WTC11 (cell line): ENCODE results near the gene NPAS2. TPM values are rescaled to one million over a fixed set of nuclear protein-coding genes. Genes with fewer than 3 reads are reported as not detected.

Experiments
- ATAC-seq: fragments of 200-7000 bp; cut with Tn5 transposase; 2 replicates; pipeline ENCODE4 v1.10.0; 2021; ENCODE audit warnings: mild to moderate bottlenecking, moderate library complexity
- CTCF ChIA-PET: fragments of 300-600 bp; sonication (Branson Sonifier 250); formaldehyde crosslinking; loops from one replicate; lab custom pipeline; 2021; ENCODE audit warnings: antibody characterized with exemption; lab: Charles Lee
- POLR2A ChIA-PET: fragments of 350-600 bp; sonication (Branson Sonifier 250); formaldehyde crosslinking; loops from one replicate; lab custom pipeline; 2021; ENCODE audit warnings: antibody characterized with exemption; lab: Charles Lee
- DNase-seq: peaks from one replicate; pipeline ENCODE4 v3.0.0; 2021; ENCODE audit warnings: low spot score
- H3K27ac Mint-ChIP-seq: 2 replicates; pipeline ENCODE4 v1.8.0; 2021; ENCODE audit warnings: mixed read lengths
- H3K27me3 Mint-ChIP-seq: 2 replicates; pipeline ENCODE4 v1.8.0; 2021; ENCODE audit warnings: low read depth, mild to moderate bottlenecking, moderate library complexity, mixed read lengths
- H3K36me3 Mint-ChIP-seq: 2 replicates; pipeline ENCODE4 v1.8.0; 2021; ENCODE audit warnings: mixed read lengths
- H3K4me1 Mint-ChIP-seq: 2 replicates; pipeline ENCODE4 v1.8.0; 2022; ENCODE audit warnings: mixed read lengths
- H3K4me3 Mint-ChIP-seq: 2 replicates; pipeline ENCODE4 v1.8.0; 2021; ENCODE audit warnings: mild to moderate bottlenecking, moderate library complexity, mixed read lengths
- H3K9me3 Mint-ChIP-seq: 2 replicates; pipeline ENCODE4 v1.8.0; 2021; ENCODE audit warnings: mixed read lengths
- ATF3 ChIP-seq: sonication (generic); formaldehyde crosslinking; conservative IDR thresholded peaks from 2 replicates; pipeline ENCODE4 v1.8.1; 2022; ENCODE audit warnings: mild to moderate bottlenecking, missing genetic modification reagents
- E2F5 ChIP-seq: sonication (generic); formaldehyde crosslinking; IDR thresholded peaks from 2 replicates; pipeline ENCODE4 v1.8.1; 2022; ENCODE audit warnings: mild to moderate bottlenecking, moderate library complexity, missing genetic modification reagents
- EMX1 ChIP-seq: fragments of 250-450 bp; sonication (Bioruptor Pico); IDR thresholded peaks from 2 replicates; pipeline ENCODE4 v1.8.0; 2021; ENCODE audit warnings: mild to moderate bottlenecking
- ESRRA ChIP-seq: sonication (generic); formaldehyde crosslinking; IDR thresholded peaks from 2 replicates; pipeline ENCODE4 v1.8.1; 2022; ENCODE audit warnings: mild to moderate bottlenecking, missing genetic modification reagents, borderline replicate concordance
- HMGXB4 ChIP-seq: sonication (generic); formaldehyde crosslinking; IDR thresholded peaks from 2 replicates; pipeline ENCODE4 v1.8.1; 2023; ENCODE audit warnings: mild to moderate bottlenecking, moderate library complexity, missing genetic modification reagents
- JAZF1 ChIP-seq: fragments of 250-450 bp; sonication (Bioruptor Pico); IDR thresholded peaks from 2 replicates; pipeline ENCODE4 v1.9.0; 2021; ENCODE audit warnings: moderate library complexity, mild to moderate bottlenecking, inconsistent platforms
- MXD4 ChIP-seq: fragments of 250-450 bp; sonication (Bioruptor Pico); IDR thresholded peaks from 2 replicates; pipeline ENCODE4 v1.8.0; 2021; ENCODE audit warnings: mild to moderate bottlenecking, moderate library complexity, borderline replicate concordance
- MYBL2 ChIP-seq: sonication (generic); formaldehyde crosslinking; IDR thresholded peaks from 2 replicates; pipeline ENCODE4 v1.8.1; 2023; ENCODE audit warnings: mild to moderate bottlenecking, moderate library complexity, missing genetic modification reagents
- PRRX2 ChIP-seq: fragments of 250-450 bp; sonication (Bioruptor Pico); IDR thresholded peaks from 2 replicates; pipeline ENCODE4 v1.8.0; 2021; ENCODE audit warnings: mild to moderate bottlenecking
- SMAD4 ChIP-seq: sonication (generic); formaldehyde crosslinking; IDR thresholded peaks from 2 replicates; pipeline ENCODE4 v1.8.0; 2022; ENCODE audit warnings: mild to moderate bottlenecking, missing genetic modification reagents
- SOX15 ChIP-seq: fragments of 250-450 bp; sonication (Bioruptor Pico); IDR thresholded peaks from 2 replicates; pipeline ENCODE4 v1.9.0; 2021; ENCODE audit warnings: mild to moderate bottlenecking
- ZBTB21 ChIP-seq: sonication (generic); formaldehyde crosslinking; IDR thresholded peaks from 2 replicates; pipeline ENCODE4 v1.8.1; 2023; ENCODE audit warnings: mild to moderate bottlenecking, missing genetic modification reagents, borderline replicate concordance
- ZNF138 ChIP-seq: sonication (generic); formaldehyde crosslinking; conservative IDR thresholded peaks from 2 replicates; pipeline ENCODE4 v1.8.1; 2022; ENCODE audit warnings: mild to moderate bottlenecking, moderate library complexity, missing genetic modification reagents
- ZNF232 ChIP-seq: sonication (generic); formaldehyde crosslinking; IDR thresholded peaks from 2 replicates; pipeline ENCODE4 v1.8.0; 2022; ENCODE audit warnings: mild to moderate bottlenecking, missing genetic modification reagents
- ZNF263 ChIP-seq: sonication (generic); formaldehyde crosslinking; IDR thresholded peaks from 2 replicates; pipeline ENCODE4 v1.8.1; 2022; ENCODE audit warnings: low read depth, mild to moderate bottlenecking, moderate library complexity, missing genetic modification reagents
- ZNF317 ChIP-seq: sonication (generic); formaldehyde crosslinking; IDR thresholded peaks from 2 replicates; pipeline ENCODE4 v1.8.1; 2023; ENCODE audit warnings: low read depth, mild to moderate bottlenecking, moderate library complexity, missing genetic modification reagents, borderline replicate concordance
- ZNF396 ChIP-seq: fragments of 250-450 bp; sonication (Bioruptor Pico); IDR thresholded peaks from 2 replicates; pipeline ENCODE4 v1.8.0; 2021; ENCODE audit warnings: mild to moderate bottlenecking, moderate library complexity, borderline replicate concordance
- total RNA-seq: library from RNA; stranded (reverse); gene quantifications from 3 replicates; pipeline ENCODE4 v1.2.3, GENCODE V29; 2021
- TF ChIP-seq, protein P1 (sequence below): sonication (generic); formaldehyde crosslinking; IDR thresholded peaks from 2 replicates; pipeline ENCODE4 v1.8.1; 2023; ENCODE audit warnings: mild to moderate bottlenecking, missing genetic modification reagents
- TF ChIP-seq, protein P2 (sequence below): fragments of 250-450 bp; sonication (Bioruptor Pico); IDR thresholded peaks from 2 replicates; pipeline ENCODE4 v1.9.0; 2021; ENCODE audit warnings: mild to moderate bottlenecking, borderline replicate concordance
- TF ChIP-seq, protein P3 (sequence below): sonication (generic); formaldehyde crosslinking; IDR thresholded peaks from 2 replicates; pipeline ENCODE4 v1.8.0; 2023; ENCODE audit warnings: missing genetic modification reagents
- TF ChIP-seq, protein P4 (sequence below): fragments of 250-450 bp; sonication (Bioruptor Pico); IDR thresholded peaks from 2 replicates; pipeline ENCODE4 v1.9.0; 2021; ENCODE audit warnings: moderate library complexity, mild to moderate bottlenecking, inconsistent platforms, borderline replicate concordance

Gene NPAS2
- total RNA-seq, 1 experiment from 2014 or later: 2.6 TPM

DNA sequence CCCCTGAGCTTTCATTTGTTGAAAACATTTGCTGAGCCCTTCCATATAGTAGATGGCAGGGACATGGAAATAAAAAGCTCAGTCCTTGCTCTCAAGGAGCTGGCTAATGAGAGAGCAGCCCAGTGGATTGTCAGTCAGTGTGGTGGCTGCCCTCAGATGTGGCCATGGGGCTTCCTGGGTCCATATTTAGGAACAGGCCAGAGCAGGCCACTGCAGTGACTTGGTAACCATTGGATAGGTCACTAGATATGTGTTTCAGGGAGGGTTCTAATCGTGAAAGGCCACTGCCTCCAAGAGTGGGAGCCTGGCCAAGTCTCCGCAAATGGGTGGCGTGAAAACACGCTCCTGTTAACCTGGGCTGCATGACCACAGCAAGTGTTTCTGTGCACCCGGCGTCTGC, 37.4 kb downstream of the NPAS2 start (continued):
- TF ChIP-seq E2F5 (CRISPR knock-in tag): no peak
- no peak for TF ChIP-seq HMGXB4 (CRISPR knock-in tag)
- TF ChIP-seq ZNF396 (CRISPR knock-in tag): no peak

DNA sequence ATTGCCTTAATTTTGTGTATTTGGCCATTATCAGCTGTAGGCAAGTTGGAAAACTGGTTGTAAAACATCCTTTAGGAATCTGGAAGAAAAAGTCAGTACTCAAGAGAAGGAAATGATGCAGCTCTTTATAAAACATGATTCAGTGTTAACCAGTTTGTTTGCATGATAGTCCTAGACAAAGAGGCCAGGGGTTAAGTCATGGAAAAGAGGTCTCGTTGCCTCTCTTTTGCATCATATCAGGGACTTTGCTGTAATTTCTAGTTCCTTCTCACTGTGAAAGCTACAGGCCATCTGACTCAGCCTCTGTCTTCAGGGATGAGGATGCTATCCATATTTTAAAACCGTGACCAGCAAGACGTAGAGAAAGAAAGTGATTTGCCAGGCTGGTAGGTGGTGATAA, 38.0 kb downstream of the NPAS2 start:
- ATAC-seq (no peak), DNase-seq (no peak)
- no peak overlapping the region for H3K4me3 Mint-ChIP-seq
- no peaks in the 10 kb centered on the region for H3K36me3 Mint-ChIP-seq
- TF ChIP-seq SOX15 (CRISPR knock-in tag) (no peak), ZNF317 (CRISPR knock-in tag) (no peak), MYBL2 (CRISPR knock-in tag) (no peak), ZNF263 (CRISPR knock-in tag) (no peak), MXD4 (CRISPR knock-in tag) (no peak), ZNF232 (CRISPR knock-in tag) (no peak), JAZF1 (CRISPR knock-in tag) (no peak), E2F5 (CRISPR knock-in tag) (no peak), ZBTB21 (CRISPR knock-in tag) (no peak), PRRX2 (CRISPR knock-in tag) (no peak)
- TF ChIP-seq, protein P1, sequence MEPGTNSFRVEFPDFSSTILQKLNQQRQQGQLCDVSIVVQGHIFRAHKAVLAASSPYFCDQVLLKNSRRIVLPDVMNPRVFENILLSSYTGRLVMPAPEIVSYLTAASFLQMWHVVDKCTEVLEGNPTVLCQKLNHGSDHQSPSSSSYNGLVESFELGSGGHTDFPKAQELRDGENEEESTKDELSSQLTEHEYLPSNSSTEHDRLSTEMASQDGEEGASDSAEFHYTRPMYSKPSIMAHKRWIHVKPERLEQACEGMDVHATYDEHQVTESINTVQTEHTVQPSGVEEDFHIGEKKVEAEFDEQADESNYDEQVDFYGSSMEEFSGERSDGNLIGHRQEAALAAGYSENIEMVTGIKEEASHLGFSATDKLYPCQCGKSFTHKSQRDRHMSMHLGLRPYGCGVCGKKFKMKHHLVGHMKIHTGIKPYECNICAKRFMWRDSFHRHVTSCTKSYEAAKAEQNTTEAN (CRISPR knock-in tag): no peak
- ChIA-PET POLR2A (no interaction called here), CTCF (interaction anchor here (1.7 kb wide), 1 partner anchor 128 kb away, joined by 5 read pairs; no protein-coding TSS in a partner anchor)
- no peaks in the 10 kb centered on the region for H3K27me3 Mint-ChIP-seq
- peaks cover 11% of the 10 kb centered on the region for H3K4me1 Mint-ChIP-seq
- H3K27ac Mint-ChIP-seq: no peak overlapping the region
- H3K9me3 Mint-ChIP-seq: no peaks in the 10 kb centered on the region

DNA sequence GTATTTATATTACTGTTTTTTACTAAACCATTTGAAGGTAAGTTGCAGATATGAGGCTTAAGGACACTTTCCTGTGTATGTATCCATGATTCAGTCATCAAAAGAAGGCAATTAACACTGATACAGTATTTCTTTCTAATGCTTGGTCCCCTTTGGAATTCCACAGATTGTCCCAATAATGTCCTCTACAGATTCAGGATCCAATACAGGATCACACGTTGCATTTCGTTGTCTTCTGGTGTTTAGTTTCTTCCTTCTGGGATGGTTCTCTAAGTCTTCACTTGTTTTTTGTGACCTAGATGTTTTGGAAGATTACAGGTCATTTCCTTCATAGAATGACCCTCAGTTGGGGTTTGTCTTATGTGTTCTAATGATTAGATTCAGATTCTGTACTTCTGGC, 40.0 kb downstream of the NPAS2 start:
- CTCF ChIA-PET: no interaction called here
- no peaks in the 10 kb centered on the region for H3K27me3 Mint-ChIP-seq
- H3K36me3 Mint-ChIP-seq: no peaks in the 10 kb centered on the region
- DNase-seq (no peak), ATAC-seq (no peak)
- no peak overlapping the region for H3K27ac Mint-ChIP-seq
- POLR2A ChIA-PET: no interaction called here
- peaks cover 3% of the 10 kb centered on the region for H3K4me1 Mint-ChIP-seq
- H3K9me3 Mint-ChIP-seq: no peaks in the 10 kb centered on the region
- H3K4me3 Mint-ChIP-seq: no peak overlapping the region
- TF ChIP-seq, protein P2, sequence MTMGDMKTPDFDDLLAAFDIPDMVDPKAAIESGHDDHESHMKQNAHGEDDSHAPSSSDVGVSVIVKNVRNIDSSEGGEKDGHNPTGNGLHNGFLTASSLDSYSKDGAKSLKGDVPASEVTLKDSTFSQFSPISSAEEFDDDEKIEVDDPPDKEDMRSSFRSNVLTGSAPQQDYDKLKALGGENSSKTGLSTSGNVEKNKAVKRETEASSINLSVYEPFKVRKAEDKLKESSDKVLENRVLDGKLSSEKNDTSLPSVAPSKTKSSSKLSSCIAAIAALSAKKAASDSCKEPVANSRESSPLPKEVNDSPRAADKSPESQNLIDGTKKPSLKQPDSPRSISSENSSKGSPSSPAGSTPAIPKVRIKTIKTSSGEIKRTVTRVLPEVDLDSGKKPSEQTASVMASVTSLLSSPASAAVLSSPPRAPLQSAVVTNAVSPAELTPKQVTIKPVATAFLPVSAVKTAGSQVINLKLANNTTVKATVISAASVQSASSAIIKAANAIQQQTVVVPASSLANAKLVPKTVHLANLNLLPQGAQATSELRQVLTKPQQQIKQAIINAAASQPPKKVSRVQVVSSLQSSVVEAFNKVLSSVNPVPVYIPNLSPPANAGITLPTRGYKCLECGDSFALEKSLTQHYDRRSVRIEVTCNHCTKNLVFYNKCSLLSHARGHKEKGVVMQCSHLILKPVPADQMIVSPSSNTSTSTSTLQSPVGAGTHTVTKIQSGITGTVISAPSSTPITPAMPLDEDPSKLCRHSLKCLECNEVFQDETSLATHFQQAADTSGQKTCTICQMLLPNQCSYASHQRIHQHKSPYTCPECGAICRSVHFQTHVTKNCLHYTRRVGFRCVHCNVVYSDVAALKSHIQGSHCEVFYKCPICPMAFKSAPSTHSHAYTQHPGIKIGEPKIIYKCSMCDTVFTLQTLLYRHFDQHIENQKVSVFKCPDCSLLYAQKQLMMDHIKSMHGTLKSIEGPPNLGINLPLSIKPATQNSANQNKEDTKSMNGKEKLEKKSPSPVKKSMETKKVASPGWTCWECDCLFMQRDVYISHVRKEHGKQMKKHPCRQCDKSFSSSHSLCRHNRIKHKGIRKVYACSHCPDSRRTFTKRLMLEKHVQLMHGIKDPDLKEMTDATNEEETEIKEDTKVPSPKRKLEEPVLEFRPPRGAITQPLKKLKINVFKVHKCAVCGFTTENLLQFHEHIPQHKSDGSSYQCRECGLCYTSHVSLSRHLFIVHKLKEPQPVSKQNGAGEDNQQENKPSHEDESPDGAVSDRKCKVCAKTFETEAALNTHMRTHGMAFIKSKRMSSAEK (CRISPR knock-in tag): no peak
- TF ChIP-seq ESRRA (CRISPR knock-in tag) (no peak), MXD4 (CRISPR knock-in tag) (no peak), ZNF232 (CRISPR knock-in tag) (no peak), ZNF138 (CRISPR knock-in tag) (no peak), ZNF396 (CRISPR knock-in tag) (no peak), ATF3 (CRISPR knock-in tag) (no peak), ZBTB21 (CRISPR knock-in tag) (no peak), SMAD4 (CRISPR knock-in tag) (no peak), EMX1 (CRISPR knock-in tag) (no peak), SOX15 (CRISPR knock-in tag) (no peak)
- TF ChIP-seq, protein P3, sequence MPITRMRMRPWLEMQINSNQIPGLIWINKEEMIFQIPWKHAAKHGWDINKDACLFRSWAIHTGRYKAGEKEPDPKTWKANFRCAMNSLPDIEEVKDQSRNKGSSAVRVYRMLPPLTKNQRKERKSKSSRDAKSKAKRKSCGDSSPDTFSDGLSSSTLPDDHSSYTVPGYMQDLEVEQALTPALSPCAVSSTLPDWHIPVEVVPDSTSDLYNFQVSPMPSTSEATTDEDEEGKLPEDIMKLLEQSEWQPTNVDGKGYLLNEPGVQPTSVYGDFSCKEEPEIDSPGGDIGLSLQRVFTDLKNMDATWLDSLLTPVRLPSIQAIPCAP (CRISPR knock-in tag): no peak
- TF ChIP-seq, protein P4, sequence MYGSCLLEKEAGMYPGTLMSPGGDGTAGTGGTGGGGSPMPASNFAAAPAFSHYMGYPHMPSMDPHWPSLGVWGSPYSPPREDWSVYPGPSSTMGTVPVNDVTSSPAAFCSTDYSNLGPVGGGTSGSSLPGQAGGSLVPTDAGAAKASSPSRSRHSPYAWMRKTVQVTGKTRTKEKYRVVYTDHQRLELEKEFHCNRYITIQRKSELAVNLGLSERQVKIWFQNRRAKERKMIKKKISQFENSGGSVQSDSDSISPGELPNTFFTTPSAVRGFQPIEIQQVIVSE (CRISPR knock-in tag): no peak
